ENCODE measurements around the gene MGLL. TPM values are rescaled to one million over a fixed set of nuclear protein-coding genes. Genes with fewer than 3 reads are reported as not detected.
A peak's percentile ranks its signal among the peaks of the same experiment; 100 is the strongest.

MGLL gene
- total and polyA plus RNA-seq, 2 donors from 2014 or later: 74.2 to 250 TPM

GRCh38 chr3:127783642-127784160 lies 38.6 kb downstream of the MGLL start:
- H3K27me3 ChIP-seq (ENCODE audit: control insufficient read depth, insufficient read depth, low read length): no peaks in the 10 kb centered on the region
- peak overlapping the region in 1 of 2 donors; percentile 14 for H3K27ac ChIP-seq (ENCODE audit: low read depth in 2 of 2, low read length in 2 of 2)
- H3K36me3 ChIP-seq (ENCODE audit: control insufficient read depth in 2 of 3, insufficient read depth in 3 of 3, low read length in 3 of 3): peaks cover 0 to 4% (median 3%) of the 10 kb centered on the region in 3 donors
- no peak for TF ChIP-seq CTCF (IDR thresholded peaks at IDR 0.05; ENCODE audit: borderline replicate concordance, extremely low read depth, insufficient read depth)
- DNase-seq (peak in 1 of 5 donors; percentile 60), FAIRE-seq (no peak)
- peaks cover 3 to 35% (median 34%) of the 10 kb centered on the region in 3 donors for H3K4me1 ChIP-seq (ENCODE audit: control insufficient read depth in 2 of 3, insufficient read depth in 2 of 3, low read depth in 1 of 3, low read length in 3 of 3)
- no peak overlapping the region for H3K4me3 ChIP-seq (ENCODE audit: low read length in 3 of 3)
- intact Hi-C loops (cut with DNase I): no loop called here
- H3K9me3 ChIP-seq (ENCODE audit: control insufficient read depth in 2 of 3, insufficient read depth in 1 of 3, low read length in 3 of 3): no peaks in the 10 kb centered on the region
- H3K9ac ChIP-seq (ENCODE audit: low read length in 3 of 3): no peak overlapping the region

GRCh38 chr3:127783166-127783565 lies 39.1 kb downstream of the MGLL start:
- Histone ChIP-seq H3K9me3 (ENCODE audit: control insufficient read depth in 2 of 3, insufficient read depth in 1 of 3, low read length in 3 of 3) (no peaks in the 10 kb centered on the region), H3K4me3 (ENCODE audit: low read length in 3 of 3) (no peak overlapping the region), H3K36me3 (ENCODE audit: control insufficient read depth in 2 of 3, insufficient read depth in 3 of 3, low read length in 3 of 3) (peaks cover 0 to 4% (median 3%) of the 10 kb centered on the region in 3 donors), H3K4me1 (ENCODE audit: control insufficient read depth in 2 of 3, insufficient read depth in 2 of 3, low read depth in 1 of 3, low read length in 3 of 3) (peaks cover 3 to 34% (median 32%) of the 10 kb centered on the region in 3 donors), H3K27me3 (ENCODE audit: control insufficient read depth, insufficient read depth, low read length) (no peaks in the 10 kb centered on the region), H3K9ac (ENCODE audit: low read length in 3 of 3) (no peak overlapping the region), H3K27ac (ENCODE audit: low read depth in 2 of 2, low read length in 2 of 2) (peak overlapping the region in 1 of 2 donors; percentile 14)
- DNase-seq (no peak), FAIRE-seq (no peak)
- intact Hi-C loops (cut with DNase I): no loop called here
- no peak for TF ChIP-seq CTCF (IDR thresholded peaks at IDR 0.05; ENCODE audit: borderline replicate concordance, extremely low read depth, insufficient read depth)

GRCh38 chr3:127781411-127782001 lies 40.8 kb downstream of the MGLL start:
- FAIRE-seq (no peak), DNase-seq (peak in 1 of 5 donors; percentile 74)
- Histone ChIP-seq H3K27me3 (ENCODE audit: control insufficient read depth, insufficient read depth, low read length) (no peaks in the 10 kb centered on the region), H3K27ac (ENCODE audit: low read depth in 2 of 2, low read length in 2 of 2) (no peak overlapping the region), H3K9ac (ENCODE audit: low read length in 3 of 3) (no peak overlapping the region), H3K9me3 (ENCODE audit: control insufficient read depth in 2 of 3, insufficient read depth in 1 of 3, low read length in 3 of 3) (peaks cover 0 to 5% (median 0%) of the 10 kb centered on the region in 3 donors), H3K36me3 (ENCODE audit: control insufficient read depth in 2 of 3, insufficient read depth in 3 of 3, low read length in 3 of 3) (peaks cover 0 to 4% (median 3%) of the 10 kb centered on the region in 3 donors), H3K4me3 (ENCODE audit: low read length in 3 of 3) (no peak overlapping the region), H3K4me1 (ENCODE audit: control insufficient read depth in 2 of 3, insufficient read depth in 2 of 3, low read depth in 1 of 3, low read length in 3 of 3) (peaks cover 3 to 25% (median 24%) of the 10 kb centered on the region in 3 donors)
- intact Hi-C loops (cut with DNase I): no loop called here
- no peak for TF ChIP-seq CTCF (IDR thresholded peaks at IDR 0.05; ENCODE audit: borderline replicate concordance, extremely low read depth, insufficient read depth)

All from kidney (tissue), 14 donors.